SU-DHL-6 (cell line): Measurements from ENCODE around the gene HMGN4.
A peak's percentile ranks its signal among the peaks of the same experiment; 100 is the strongest.

Source experiments
- H2AFZ ChIP-seq: fragments of 200-600 bp; sonication (generic); 2 replicates; pipeline ENCODE4 v1.6.1; 2014; ENCODE audit warnings: low read depth, mild to moderate bottlenecking, moderate library complexity, mixed read lengths, antibody characterized with exemption, low read length; ENCODE audit not compliant: severe bottlenecking
- H3F3A ChIP-seq: fragments of 200-600 bp; shearing (Covaris generic); 2 replicates; pipeline ENCODE4 v1.6.0; 2016; ENCODE audit warnings: antibody characterized with exemption, mild to moderate bottlenecking; ENCODE audit not compliant: insufficient read depth
- H3K27ac ChIP-seq: fragments of 200-600 bp; sonication (generic); 2 replicates; pipeline ENCODE4 v1.5.1; 2016; ENCODE audit warnings: low read depth, mild to moderate bottlenecking, low read length, moderate library complexity, mixed read lengths
- H3K27me3 ChIP-seq: fragments of 200-600 bp; sonication (generic), shearing (Covaris generic); 2 replicates; pipeline ENCODE4 v1.6.0; 2014; ENCODE audit warnings: mild to moderate bottlenecking, low read length
- H3K36me3 ChIP-seq: fragments of 200-600 bp; sonication (generic); 2 replicates; pipeline ENCODE4 v1.6.1; 2014; ENCODE audit warnings: mild to moderate bottlenecking, low read length, mixed read lengths
- H3K4me2 ChIP-seq: fragments of 300-600, 200-600 bp; shearing (Covaris generic), sonication (generic); 2 replicates; pipeline ENCODE4 v1.6.0; 2014; ENCODE audit warnings: low read length, low read depth, mild to moderate bottlenecking; ENCODE audit not compliant: poor library complexity, severe bottlenecking
- H3K4me3 ChIP-seq: fragments of 200-600 bp; sonication (generic); 2 replicates; pipeline ENCODE4 v1.5.1; 2014; ENCODE audit warnings: antibody characterized with exemption, low read length, mild to moderate bottlenecking, mixed read lengths; ENCODE audit not compliant: insufficient read depth, poor library complexity, severe bottlenecking
- H3K79me2 ChIP-seq: fragments of 200-600 bp; sonication (generic); 2 replicates; pipeline ENCODE4 v1.6.1; 2014; ENCODE audit warnings: mild to moderate bottlenecking, low read length, moderate library complexity; ENCODE audit not compliant: insufficient read depth
- H3K9ac ChIP-seq: fragments of 200-600 bp; sonication (generic); 2 replicates; pipeline ENCODE4 v1.7.0; 2014; ENCODE audit warnings: mild to moderate bottlenecking, low read length
- H3K9me2 ChIP-seq: fragments of 200-600 bp; sonication (generic); replicated peaks from 2 replicates; pipeline ENCODE4 v1.6.1; 2014; ENCODE audit warnings: low read length; ENCODE audit not compliant: insufficient read depth
- H3K9me3 ChIP-seq: fragments of 200-600 bp; sonication (generic); 2 replicates; pipeline ENCODE4 v1.6.1; 2014; ENCODE audit warnings: low read length, mixed read lengths; ENCODE audit not compliant: insufficient read depth
- H4K20me1 ChIP-seq: fragments of 200-600 bp; sonication (generic); 2 replicates; pipeline ENCODE4 v1.6.1; 2014; ENCODE audit warnings: low read depth, mild to moderate bottlenecking, antibody characterized with exemption, low read length, moderate library complexity, mixed read lengths
- EZH2phosphoT487 ChIP-seq: fragments of 200-600 bp; sonication (generic), shearing (Covaris generic); conservative IDR thresholded peaks from 2 replicates; pipeline ENCODE4 v1.6.1; 2018; ENCODE audit warnings: mild to moderate bottlenecking, antibody characterized with exemption, low read length, moderate library complexity, mixed read lengths
- TF ChIP-seq, protein P1 (sequence below): fragments of 200-600 bp; sonication (generic); IDR thresholded peaks from one replicate; pipeline ENCODE4 v1.5.1; 2017; ENCODE audit warnings: antibody characterized with exemption, mild to moderate bottlenecking, low read length, moderate library complexity; ENCODE audit not compliant: insufficient read depth, poor library complexity, severe bottlenecking

The HMGN4 gene

DNA sequence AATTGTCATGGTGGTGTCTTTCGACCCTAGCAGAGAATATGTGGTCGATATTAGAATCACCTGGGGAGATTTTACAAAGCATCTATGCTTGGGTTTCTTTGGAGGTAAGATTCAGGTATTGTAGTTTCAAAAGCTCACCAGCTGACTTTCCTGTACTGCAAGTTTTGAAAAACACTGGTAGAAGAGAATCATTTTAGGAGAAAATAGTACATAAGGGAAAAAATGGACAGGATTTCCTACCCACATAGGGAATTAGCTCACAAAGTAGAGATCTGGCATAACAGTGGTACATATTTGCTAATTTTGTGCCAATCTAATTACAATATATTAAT lies 31.2 kb downstream of the HMGN4 start:
- H2AFZ ChIP-seq = peak overlapping the region; percentile 9
- H3K27ac ChIP-seq = no peak overlapping the region
- no peaks in the 10 kb centered on the region; the same call in 1 of the 2 replicates for H3F3A ChIP-seq
- H3K9ac ChIP-seq = peak overlapping the region; percentile 41
- no peaks in the 10 kb centered on the region for H4K20me1 ChIP-seq
- H3K9me2 ChIP-seq = no peaks in the 10 kb centered on the region
- no peaks in the 10 kb centered on the region for H3K36me3 ChIP-seq
- no peak for TF ChIP-seq EZH2phosphoT487
- TF ChIP-seq, protein P1, sequence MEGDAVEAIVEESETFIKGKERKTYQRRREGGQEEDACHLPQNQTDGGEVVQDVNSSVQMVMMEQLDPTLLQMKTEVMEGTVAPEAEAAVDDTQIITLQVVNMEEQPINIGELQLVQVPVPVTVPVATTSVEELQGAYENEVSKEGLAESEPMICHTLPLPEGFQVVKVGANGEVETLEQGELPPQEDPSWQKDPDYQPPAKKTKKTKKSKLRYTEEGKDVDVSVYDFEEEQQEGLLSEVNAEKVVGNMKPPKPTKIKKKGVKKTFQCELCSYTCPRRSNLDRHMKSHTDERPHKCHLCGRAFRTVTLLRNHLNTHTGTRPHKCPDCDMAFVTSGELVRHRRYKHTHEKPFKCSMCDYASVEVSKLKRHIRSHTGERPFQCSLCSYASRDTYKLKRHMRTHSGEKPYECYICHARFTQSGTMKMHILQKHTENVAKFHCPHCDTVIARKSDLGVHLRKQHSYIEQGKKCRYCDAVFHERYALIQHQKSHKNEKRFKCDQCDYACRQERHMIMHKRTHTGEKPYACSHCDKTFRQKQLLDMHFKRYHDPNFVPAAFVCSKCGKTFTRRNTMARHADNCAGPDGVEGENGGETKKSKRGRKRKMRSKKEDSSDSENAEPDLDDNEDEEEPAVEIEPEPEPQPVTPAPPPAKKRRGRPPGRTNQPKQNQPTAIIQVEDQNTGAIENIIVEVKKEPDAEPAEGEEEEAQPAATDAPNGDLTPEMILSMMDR = no peak
- H3K4me3 ChIP-seq = peak overlapping the region; percentile 45
- no peaks in the 10 kb centered on the region for H3K79me2 ChIP-seq
- no peaks in the 10 kb centered on the region for H3K27me3 ChIP-seq
- no peaks in the 10 kb centered on the region for H3K9me3 ChIP-seq
- H3K4me2 ChIP-seq = peak overlapping the region; percentile 67

DNA sequence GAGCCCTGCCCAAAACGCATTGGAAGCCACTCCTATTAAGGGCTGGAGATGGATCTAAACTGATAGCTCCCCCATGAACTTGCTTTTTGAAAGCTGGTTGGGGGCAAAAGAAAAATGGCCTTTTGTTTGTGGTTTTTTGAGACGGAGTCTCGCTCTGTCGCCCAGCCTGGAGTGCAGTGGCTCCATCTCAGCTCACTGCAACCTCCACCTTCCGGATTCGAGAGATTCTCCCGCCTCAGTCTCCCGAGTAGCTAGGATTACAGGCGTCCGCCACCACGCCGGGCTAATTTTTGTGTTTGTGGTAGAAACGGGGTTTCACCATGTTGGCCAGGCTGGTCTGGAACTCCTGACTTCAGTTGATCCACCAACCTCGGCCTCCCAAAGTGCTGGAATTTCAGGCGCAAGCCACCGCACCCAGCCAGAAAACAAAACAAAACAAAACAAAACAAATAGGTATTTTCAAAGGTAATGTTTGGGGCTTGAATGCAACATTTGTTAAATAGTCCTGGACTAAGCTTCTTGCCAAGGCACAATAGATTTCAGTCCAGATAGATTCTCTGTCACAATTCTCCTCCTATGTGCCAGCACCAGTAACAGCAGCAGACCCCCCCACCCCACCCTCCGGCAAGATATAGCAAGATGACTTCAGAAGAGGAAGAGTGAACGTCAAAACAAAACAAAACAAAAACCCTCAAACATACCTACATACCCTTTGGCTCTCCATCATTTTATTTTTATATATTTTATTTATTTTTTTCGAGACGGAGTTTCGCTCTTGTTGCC lies 32.1 kb downstream of the HMGN4 start:
- Histone ChIP-seq H3K27me3 (no peaks in the 10 kb centered on the region), H3K9me3 (no peaks in the 10 kb centered on the region), H4K20me1 (no peaks in the 10 kb centered on the region), H3K4me3 (no peak overlapping the region), H3F3A (no peaks in the 10 kb centered on the region; the same call in 1 of the 2 replicates), H3K36me3 (no peaks in the 10 kb centered on the region), H3K9ac (no peak overlapping the region), H3K4me2 (no peak overlapping the region), H3K27ac (no peak overlapping the region), H3K9me2 (no peaks in the 10 kb centered on the region), H3K79me2 (no peaks in the 10 kb centered on the region), H2AFZ (no peak overlapping the region)
- TF ChIP-seq EZH2phosphoT487 = no peak
- TF ChIP-seq, protein P1 = no peak

DNA sequence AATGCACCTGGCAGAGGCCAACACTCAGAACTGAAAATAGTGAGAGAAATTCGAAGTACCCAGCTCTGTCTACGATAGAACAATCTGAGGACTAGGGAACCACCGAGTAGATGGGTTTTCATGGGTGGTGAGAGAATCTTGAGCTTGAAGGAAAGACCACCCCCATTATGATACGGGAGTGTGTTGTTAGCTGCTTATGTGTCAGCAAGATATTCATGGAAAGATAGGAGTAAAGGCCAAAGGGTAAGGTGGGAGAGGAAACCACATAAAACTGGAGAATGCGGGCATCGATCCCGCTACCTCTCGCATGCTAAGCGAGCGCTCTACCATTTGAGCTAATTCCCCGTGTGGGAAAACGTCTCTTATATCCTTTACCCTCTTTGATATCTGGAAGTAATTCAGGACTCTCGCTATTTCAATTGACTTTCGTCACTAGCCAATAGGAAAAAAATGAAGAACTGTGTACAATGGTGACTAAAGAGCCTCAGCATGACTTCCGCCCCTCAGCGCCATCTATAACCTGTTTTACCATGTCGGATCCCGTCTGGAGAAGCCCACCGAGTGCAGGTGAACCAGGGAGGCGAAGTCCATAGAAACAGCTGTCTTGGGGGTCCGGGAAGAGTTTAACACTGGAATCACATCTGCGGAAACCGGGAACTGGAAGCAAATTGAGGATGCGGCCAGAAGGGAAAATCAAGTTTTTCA lies 33.6 kb downstream of the HMGN4 start:
- Histone ChIP-seq H3K9me3 (no peaks in the 10 kb centered on the region), H3K36me3 (no peaks in the 10 kb centered on the region), H3K79me2 (no peaks in the 10 kb centered on the region), H3F3A (no peaks in the 10 kb centered on the region; the same call in 1 of the 2 replicates), H3K27ac (no peak overlapping the region), H3K4me3 (peak overlapping the region; percentile 18), H3K4me2 (peak overlapping the region; percentile 44), H3K9ac (peak overlapping the region; percentile 18; the same call in 1 of the 2 replicates), H4K20me1 (no peaks in the 10 kb centered on the region), H2AFZ (peak overlapping the region; percentile 46), H3K27me3 (no peaks in the 10 kb centered on the region), H3K9me2 (no peaks in the 10 kb centered on the region)
- TF ChIP-seq, protein P1 = no peak
- no peak for TF ChIP-seq EZH2phosphoT487
